Hindlimb muscle (tissue), 1 donor: Measurements from ENCODE around the gene FAM107B. TPM values are rescaled to one million over a fixed set of nuclear protein-coding genes. Genes with fewer than 3 reads are reported as not detected.
A peak's percentile ranks its signal among the peaks of the same experiment; 100 is the strongest.

Experiments used
- DNase-seq: peaks from one replicate; pipeline ENCODE4 v3.0.0-alpha.2; 2013
- polyA plus RNA-seq: library from polyadenylated mRNA; unstranded; fragments of 120-200 nt; gene quantifications from one replicate; pipeline ENCODE4 v1.2.1, GENCODE V29; 2013; ENCODE audit not compliant: insufficient read length

Gene FAM107B
- polyA plus RNA-seq, 1 donor, result 20.3 TPM

- no peak for DNase-seq
Observed at GRCh38 chr10:14623931-14624330, 150.8 kb downstream of the FAM107B start.

- DNase-seq, result no peak
Observed at GRCh38 chr10:14621037-14621436, 153.7 kb downstream of the FAM107B start.

GRCh38 chr10:14618674-14619073, 156.0 kb downstream of the FAM107B start:
- no peak for DNase-seq

GRCh38 chr10:14617852-14618251, 156.8 kb downstream of the FAM107B start:
- DNase-seq, result no peak

DNA sequence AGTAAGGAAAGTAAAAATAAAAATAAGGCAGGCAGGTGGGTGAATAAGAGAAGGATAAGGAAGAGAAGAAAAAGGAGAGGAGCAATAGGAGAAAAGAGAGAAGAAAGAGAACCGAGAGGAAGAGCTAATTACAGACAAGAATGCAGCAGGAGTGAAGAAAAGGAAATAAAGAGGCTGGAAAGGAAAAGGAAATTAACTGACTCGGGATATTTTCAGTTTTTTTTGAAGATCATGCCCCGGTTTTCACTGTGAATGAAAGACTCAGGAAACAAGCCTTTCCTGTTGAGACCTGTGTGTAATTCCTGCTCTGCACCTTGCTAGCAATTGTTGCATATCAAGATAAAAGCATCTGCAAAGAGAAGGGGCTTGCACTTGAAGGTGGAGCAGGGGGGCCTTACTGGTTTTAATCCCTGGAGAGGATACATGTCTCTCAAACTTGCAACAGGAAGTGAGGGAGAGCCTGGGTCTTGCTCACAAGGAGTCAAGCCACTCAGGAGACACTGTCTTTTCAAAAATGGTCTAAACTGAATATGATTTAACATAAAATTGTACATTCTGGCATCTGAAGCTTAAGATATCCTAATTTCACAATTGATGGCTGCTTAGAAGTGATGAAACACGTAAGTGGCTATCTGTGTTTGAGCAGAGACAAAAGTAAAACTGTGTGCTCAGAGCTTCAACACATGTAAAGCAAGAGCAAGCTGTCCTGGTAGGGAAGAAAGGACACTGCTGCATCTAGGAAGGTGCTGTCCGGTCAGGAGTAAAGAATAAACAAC, 157.6 kb downstream of the FAM107B start:
- DNase-seq, result no peak

DNA sequence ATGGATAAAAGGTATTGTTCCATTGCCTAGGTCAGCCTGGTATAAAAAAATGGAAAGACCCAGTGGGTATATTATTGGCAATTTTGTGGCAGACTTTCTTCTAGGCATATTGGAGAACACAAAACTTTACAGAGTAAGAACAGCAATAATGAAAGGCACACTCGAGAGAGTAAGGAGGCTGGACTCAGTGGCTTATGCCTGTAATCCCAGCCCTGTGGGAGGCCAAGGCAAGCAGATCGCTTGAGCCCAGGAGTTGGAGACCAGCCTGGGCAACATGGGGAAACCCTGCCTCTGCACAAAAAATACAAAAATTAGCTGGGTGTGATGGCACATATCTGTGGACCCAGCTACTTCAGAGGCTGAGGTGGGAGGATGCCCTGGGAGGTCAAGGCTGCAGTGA, 158.2 kb downstream of the FAM107B start:
- DNase-seq, result no peak

DNA sequence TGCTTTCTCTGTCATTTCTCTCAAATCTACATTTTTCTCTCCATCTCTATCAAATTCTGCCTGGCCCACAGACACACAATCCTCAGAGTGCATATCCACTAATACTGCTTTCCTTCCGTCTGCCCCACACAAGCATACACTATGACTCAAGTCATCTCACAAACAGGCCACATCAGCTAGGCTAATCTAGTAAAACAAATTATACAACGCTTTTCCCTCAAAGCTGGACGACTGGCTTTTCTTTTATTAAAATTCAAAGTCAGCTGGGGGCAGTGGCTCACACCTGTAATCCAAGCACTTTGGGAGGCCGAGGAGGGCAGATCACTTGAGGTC, 161.1 kb downstream of the FAM107B start:
- no peak for DNase-seq

GRCh38 chr10:14612873-14613587, 161.7 kb downstream of the FAM107B start:
- DNase-seq, result no peak

DNA sequence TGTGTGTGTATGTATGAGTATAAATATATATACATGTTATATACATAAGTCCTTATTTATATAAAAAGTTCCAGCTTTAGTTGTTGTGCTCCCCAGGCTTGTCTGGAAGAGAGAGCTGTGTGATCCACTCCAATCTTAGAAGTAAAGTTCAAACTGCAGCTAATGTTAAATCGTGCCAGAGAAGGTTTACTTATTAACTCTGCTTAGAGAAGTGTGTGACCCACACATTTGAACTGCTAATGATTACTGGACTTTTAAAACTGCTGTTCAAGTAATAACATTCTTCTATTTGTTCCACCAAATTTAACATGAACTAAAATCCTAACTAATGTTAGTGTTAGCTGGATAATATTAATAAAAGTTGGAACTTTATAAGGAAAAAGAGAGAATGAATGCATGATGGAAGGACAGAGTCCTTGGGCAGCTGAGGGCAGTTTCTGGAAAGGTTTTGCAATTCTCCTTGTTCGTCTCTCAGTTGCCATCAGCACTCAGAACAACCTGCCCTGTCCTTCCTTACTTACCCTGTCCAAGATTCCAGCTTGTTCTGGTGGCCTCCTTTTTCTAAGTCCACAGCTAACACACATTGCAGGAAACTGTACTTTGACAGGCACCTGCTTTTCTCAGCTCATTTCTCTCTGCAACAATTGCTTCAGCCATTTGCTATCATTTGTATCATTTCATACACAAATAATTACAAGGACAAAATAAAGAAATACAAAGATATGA, 162.6 kb downstream of the FAM107B start:
- no peak for DNase-seq

DNA sequence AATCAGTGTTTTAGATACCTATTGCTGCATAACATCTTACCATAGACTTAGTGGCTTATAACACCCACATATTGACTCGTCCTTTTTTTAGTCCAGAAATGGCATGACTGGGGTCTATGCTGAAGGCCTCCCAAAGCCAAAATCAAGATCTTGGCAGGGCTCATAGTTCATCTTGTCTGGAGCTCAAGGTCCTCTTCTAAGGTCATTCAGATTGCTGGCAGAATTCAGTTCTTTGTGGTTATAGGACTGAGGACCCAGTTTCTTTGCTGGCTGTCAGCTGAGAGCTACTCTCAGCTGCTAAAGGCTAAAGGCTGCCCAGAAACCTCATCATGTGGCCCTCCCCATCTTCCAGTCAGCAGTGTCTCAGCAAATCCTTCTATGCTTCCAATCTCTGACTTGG, 165.5 kb downstream of the FAM107B start:
- DNase-seq, result no peak

GRCh38 chr10:14608381-14609001, 166.2 kb downstream of the FAM107B start:
- peak; percentile 34 for DNase-seq

- no peak for DNase-seq
Observed at GRCh38 chr10:14606633-14607032, 168.1 kb downstream of the FAM107B start.

DNA sequence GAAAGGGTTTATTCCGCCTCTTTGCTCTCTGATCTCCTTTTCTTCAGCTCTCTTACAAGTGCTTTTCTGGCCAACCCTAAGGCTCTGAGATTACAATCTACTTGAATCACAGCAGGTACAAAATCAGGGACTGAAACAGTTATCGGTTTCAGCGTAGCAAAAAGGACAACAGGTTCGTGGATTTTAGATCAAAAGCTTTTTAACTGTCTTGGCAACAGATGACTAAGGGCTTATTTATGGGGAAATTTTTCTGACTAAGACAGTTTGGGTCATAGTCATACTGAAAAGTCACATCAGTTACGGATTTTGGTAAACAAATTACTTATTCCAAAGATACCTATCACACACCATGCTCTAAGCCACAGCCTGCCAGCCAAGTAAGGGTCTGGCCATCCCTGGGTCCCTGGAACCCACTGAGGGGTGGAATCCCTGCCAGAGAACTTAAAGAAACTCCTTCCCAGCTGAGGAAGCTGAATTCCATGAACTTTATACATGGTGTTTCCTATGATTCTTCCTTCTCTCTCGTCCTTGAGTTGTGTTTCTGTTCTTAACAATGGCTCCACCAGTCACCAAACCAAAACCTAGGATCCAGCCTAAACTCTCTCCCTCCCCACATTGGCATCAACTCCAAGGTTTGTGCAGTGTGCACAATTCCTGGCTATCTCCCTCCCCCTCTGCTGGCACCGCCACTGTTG, 169.3 kb downstream of the FAM107B start:
- DNase-seq, result no peak

GRCh38 chr10:14604181-14605142, 170.2 kb downstream of the FAM107B start:
- peak; percentile 86 for DNase-seq

DNA sequence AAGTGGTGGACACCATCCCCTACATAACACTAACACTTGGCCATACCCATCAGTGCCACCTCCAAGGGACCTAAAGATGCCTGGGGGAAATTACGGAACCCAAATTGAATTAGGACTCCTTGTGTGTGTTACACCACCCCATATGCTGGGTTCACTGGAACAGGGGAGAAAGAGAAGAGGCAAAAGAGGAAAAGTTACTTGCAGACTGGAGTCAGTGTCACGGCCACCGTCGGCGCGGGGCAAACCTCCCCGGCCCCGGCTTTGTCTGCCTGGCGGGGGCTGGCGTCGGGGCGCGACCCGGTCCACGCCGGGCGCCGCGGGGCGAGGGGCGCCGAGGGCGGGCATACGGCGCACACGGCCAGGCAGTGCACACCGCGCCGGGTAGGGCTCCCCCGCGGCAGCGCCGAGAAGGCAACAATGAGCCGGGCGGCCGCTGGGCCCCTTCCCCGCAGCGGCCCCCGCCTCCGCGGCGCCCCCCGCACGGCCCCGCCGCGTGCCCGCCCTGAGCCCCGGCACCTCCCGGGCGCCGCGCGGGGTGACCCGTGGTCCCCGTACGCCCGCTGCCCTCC, 171.1 kb downstream of the FAM107B start:
- no peak for DNase-seq

DNA sequence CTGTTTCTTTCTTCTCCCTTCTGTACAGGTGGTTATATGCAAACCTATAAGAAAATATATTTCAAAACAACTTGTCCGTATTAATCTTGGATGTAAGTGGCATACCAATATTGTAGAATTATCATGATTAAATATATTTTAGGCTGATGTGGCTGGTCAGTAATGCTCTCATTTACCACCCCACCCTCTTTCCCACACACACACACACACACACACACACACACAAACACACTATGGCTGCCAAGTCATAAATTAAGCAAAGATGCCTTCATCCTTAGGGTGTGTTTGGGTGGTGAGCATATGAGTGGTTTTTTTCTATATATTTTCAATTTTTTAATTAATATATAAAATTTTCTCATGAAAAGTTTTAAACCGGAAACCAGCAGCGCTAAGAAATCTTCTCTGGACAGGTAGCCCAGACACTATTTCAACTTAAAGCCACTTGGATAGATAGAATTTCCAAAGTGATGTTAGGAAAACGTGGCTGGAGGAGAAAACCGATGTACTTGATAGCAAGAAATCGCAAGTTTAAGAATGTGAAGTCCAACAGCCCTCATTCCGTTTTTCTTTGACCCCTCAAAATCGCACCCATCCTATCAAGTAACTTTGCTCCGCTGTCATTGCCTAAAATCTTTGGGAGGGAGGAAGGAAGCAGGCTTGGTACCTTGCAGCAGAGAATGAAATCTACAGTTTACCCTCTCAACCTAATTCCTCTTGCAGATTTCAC, 171.7 kb downstream of the FAM107B start:
- no peak for DNase-seq

GRCh38 chr10:14601872-14602725, 172.6 kb downstream of the FAM107B start:
- DNase-seq, result no peak

GRCh38 chr10:14601326-14601725, 173.4 kb downstream of the FAM107B start:
- no peak for DNase-seq

DNA sequence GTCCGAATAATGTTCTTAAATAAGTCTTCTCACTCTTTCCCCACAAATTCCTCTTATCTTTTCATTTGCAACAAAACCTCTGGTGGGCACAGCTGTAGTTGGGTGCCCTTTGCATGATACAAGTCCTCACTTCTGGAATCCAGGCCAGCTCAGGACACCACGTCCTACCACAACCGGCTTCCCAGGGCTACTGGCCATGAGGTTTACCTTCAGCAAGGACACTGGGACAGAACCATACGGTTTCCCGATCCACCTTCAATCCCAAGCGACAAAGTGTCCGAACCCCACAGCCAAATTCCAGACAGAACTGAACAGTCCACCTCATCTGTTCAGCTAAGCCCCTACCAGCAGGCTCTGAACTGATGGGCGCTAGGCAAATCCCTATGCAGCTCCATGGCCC, 174.6 kb downstream of the FAM107B start:
- no peak for DNase-seq
